Motor neuron (in vitro differentiated cells): ENCODE data around the gene SF3A1. TPM values are rescaled to one million over a fixed set of nuclear protein-coding genes. Genes with fewer than 3 reads are reported as not detected.
"Not testable (repeated sequence)": the region's sequence is repeated elsewhere in the genome, so short reads cannot be mapped to it uniquely, and the experiment has no call there.

Experiments used
- ATAC-seq, 8 experiments: fragments of 200-7000 bp; cut with Tn5 transposase; replicated peaks in 6 of 8; 2 replicates each; pipeline ENCODE4 v1.8.0; 2021; ENCODE audit warnings: mild to moderate bottlenecking in 8 of 8, moderate library complexity in 8 of 8
- H3K27ac ChIP-seq, 2 donors: fragments of 250-450 bp; sonication (Bioruptor Pico); 2 replicates each; pipeline ENCODE4 v1.9.0; 2021; ENCODE audit warnings: antibody characterized with exemption in 2 of 2, mild to moderate bottlenecking in 2 of 2, moderate library complexity in 1 of 2
- H3K4me1 ChIP-seq, 2 donors: fragments of 250-450 bp; sonication (Bioruptor Pico); replicated peaks in 1 of 2; 2 replicates each; pipeline ENCODE4 v1.6.1; 2021; ENCODE audit warnings: antibody characterized with exemption in 2 of 2, mild to moderate bottlenecking in 2 of 2, moderate library complexity in 1 of 2
- H3K4me3 ChIP-seq, 5 donors: fragments of 250-450 bp; sonication (Bioruptor Pico); 2 replicates each; pipeline ENCODE4 v1.9.0; 2021; ENCODE audit warnings: antibody characterized with exemption in 5 of 5, mild to moderate bottlenecking in 5 of 5, moderate library complexity in 4 of 5
- WGBS, 10 experiments: fragments of 450-650 bp; shearing (Covaris generic); methylation state at CpG; one replicate each; pipeline ENCODE4 v1.0.0; 2022; 5-methylcytosine and 5-hydroxymethylcytosine counted together
- in situ Hi-C, 9 experiments: fragments of 400-800 bp; cut with MboI; loops; one replicate each; pipeline ENCODE4 v1.15.0; 2021; ENCODE audit warnings: low sequenced_read_pairs in 9 of 9, low pct_unique_long_range_greater_than_20kb in 2 of 9; ENCODE audit not compliant: unreplicated experiment in 9 of 9
- total RNA-seq, 8 experiments: library from RNA; unstranded; fragments of 300-600 nt; gene quantifications; 2 replicates each; pipeline versions ENCODE4 v1.2.3 to v1.2.4, GENCODE V29; 2022

The SF3A1 gene
- total RNA-seq, 8 experiments from 2014 or later: 20.5 to 81.4 (median 34.6) TPM

DNA sequence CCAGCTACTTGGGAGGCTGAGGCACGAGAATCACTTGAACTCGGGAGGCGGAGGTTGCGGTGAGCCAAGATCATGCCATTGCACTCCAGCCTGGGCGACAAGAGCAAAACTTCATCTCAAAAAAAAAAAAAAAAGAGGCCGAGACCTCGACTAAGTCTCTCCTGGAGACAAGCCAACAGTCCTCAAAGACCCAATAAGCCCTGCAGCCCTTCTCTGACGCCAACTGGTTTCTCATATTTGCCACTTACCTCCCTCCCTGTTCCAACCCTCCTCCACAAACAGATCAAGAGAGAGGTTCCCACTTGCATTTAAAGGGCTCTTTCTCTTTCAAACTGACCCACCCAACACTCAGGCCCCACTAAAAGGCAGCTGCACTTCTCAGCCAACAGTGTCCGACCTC lies 18.4 kb downstream of the SF3A1 start:
- H3K4me1 ChIP-seq, H3K4me3 ChIP-seq, ATAC-seq, in situ Hi-C loops, H3K27ac ChIP-seq: not testable (repeated sequence)
- WGBS, 10 experiments: 93 to 98% (median 93%) methylated on average over 2 to 8 of the region's 9 CpGs; no CpG with 5 or more reads in 5 of the 10 experiments

DNA sequence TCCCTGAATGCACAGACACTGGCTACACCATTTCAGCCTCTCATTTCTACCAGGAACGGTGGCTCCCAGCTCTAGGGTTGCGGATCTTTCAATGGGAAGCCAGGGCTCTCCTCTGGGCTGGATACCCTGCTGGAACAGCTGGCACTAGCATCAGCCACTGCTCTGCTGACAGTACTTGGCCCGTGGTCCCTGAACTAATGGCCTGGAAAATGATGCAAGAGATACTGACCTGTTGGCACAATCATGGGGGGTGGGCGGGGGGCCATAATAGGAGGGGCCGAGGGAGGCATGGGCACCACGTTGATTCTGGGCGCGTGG lies 19.3 kb downstream of the SF3A1 start:
- H3K4me3 ChIP-seq: no peak overlapping the region
- no peak overlapping the region for H3K27ac ChIP-seq
- in situ Hi-C loops: no loop called here
- H3K4me1 ChIP-seq: no peaks in the 10 kb centered on the region
- ATAC-seq: no peak
- WGBS, 10 experiments: 100% methylated on average over 1 of the region's 8 CpGs; no CpG with 5 or more reads in 8 of the 10 experiments

DNA sequence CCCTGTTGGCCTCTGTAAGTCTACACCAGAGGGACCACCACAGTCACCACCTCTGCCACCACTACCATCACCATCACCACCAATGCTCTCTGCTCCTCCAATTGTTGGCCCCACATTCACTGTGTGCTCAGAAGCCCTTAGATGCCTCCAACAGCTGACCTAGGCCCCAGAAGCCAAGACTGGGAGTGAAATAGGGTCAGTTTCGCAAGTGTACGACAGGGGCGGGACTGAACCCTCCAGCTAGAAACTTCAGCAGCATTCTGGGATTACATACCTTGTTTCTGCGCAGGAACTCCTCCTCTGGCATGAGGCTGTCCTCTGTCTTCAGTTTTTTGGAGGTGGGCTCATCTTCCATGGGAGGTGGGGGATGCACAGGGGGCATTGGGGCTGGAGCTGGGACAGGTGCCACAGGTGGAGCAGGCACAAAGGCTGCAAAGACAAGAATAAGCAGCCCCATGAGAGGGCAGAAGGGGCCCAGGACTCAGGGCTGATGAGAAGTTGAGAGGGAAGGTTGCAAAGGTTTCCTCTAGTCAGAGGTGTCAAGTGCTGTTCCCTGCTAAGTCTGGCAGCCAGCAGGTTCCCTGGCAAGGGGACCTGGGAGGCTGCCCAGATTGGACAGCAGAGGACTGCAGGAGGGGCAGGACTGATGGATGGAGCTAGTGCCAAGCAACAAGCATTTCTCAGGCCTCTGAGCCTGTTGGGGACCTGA lies 19.8 kb downstream of the SF3A1 start:
- no peak overlapping the region for H3K4me3 ChIP-seq
- no peak for ATAC-seq
- H3K27ac ChIP-seq: no peak overlapping the region
- in situ Hi-C loops: no loop called here
- WGBS, 10 experiments: no CpG with 5 or more reads among the region's 4 CpGs
- no peaks in the 10 kb centered on the region for H3K4me1 ChIP-seq

DNA sequence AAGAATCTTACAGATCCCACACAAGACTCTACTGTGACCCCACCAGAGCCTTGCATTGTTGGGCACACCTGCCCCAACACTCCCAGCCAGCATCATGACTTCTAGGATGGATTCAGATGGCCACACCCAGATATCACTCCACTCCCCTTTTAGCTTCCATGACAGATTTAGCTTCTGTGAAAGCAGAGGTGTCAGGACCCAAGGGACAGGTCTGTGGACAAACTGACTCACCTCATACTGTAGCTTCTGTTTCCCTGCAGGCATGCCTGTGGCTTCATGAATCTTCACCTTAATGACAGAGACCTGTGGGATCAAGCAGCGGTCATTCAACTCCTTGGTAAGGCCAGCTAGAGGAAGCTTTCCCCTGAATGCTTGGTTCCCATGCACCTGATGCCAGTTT lies 21.5 kb downstream of the SF3A1 start:
- in situ Hi-C loops: no loop called here
- Histone ChIP-seq H3K4me3 (no peak overlapping the region), H3K4me1 (no peaks in the 10 kb centered on the region), H3K27ac (no peak overlapping the region)
- 100% methylated on average over 1 of the region's 1 CpG; no CpG with 5 or more reads in 7 of the 10 experiments for WGBS, 10 experiments
- no peak for ATAC-seq

DNA sequence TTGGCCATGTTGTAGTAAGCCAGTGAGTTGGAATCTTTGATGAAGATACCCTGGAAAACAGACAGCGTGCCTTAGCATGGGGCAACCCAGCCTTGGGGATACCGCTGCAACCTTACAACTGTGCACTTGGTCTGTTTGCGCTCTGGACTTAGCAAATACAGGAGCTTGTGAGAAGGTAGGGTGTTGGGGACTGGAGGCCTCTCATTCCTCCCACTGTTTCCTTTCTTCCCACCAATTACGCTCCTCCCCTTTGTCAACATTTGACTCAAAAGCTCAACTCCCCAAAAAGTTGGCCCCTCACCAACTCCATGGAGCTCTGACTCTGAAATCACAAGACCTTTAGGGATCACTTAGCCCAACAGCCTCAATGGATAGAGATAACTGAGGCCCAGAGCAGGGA lies 22.0 kb downstream of the SF3A1 start:
- no peak overlapping the region for H3K4me3 ChIP-seq
- in situ Hi-C loops: no loop called here
- H3K27ac ChIP-seq: no peak overlapping the region
- ATAC-seq: no peak
- WGBS, 10 experiments: 86 to 100% (median 100%) methylated on average over 1 to 3 of the region's 4 CpGs; no CpG with 5 or more reads in 4 of the 10 experiments
- H3K4me1 ChIP-seq: no peaks in the 10 kb centered on the region

DNA sequence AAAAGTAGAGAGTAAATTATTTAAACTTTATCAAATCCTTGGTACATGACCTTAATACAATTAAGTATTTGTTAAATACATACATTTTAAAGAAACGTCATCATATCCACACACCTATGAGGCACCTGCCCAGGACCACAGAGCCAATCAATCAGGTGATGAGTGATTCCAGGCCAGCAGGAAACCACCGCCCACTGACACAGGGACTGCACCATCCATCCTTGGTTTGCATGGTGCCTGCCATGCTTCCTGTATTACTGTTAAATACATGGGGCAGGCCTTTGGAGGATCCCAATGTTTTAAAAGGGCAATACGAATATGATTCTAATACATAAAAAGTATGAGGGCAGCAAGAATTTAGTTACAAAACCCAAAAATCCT lies 23.0 kb downstream of the SF3A1 start:
- H3K4me3 ChIP-seq: no peak overlapping the region

DNA sequence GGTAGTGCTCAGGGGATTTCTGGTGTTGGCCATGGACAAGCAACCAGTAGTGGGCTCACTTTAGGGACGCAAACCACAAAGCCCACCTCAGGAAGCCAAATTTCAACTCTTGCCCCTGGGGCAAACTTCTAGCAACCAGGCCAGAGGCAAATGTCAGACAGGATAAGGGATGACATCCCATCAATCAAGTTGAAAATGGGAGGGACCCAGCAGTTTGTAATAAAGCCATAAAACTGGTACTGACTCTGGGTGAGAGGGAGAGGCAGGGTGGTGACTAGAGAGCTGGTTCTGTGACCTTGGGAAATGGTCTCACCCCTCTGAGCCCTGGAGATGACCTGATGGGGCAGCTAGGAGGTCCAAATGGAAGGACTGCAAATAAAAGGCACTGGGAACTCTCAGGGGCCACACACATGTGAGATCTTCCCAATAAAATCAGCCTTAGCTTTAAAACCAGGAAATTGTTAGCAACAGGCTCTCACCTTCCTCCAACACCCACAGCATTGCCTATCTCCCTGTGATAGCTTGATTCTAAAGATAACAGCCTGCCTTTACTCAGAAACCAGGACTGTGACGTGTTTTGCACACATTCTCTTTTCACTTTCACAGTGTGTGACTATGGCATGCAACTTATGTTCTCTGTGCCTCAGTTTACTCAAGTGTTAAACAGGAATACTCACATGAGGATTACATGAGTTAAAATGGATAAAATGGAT lies 23.5 kb downstream of the SF3A1 start:
- 94 to 100% (median 100%) methylated on average over 1 to 2 of the region's 2 CpGs; no CpG with 5 or more reads in 4 of the 10 experiments for WGBS, 10 experiments
- in situ Hi-C loops: no loop called here
- no peak overlapping the region for H3K27ac ChIP-seq

More for the DNA sequence above, 23.0 kb downstream of the SF3A1 start:
- no peaks in the 10 kb centered on the region for H3K4me1 ChIP-seq
- in situ Hi-C loops: no loop called here
- no peak overlapping the region for H3K27ac ChIP-seq
- ATAC-seq: no peak
- WGBS, 10 experiments: 57 to 100% (median 97%) methylated on average over 1 to 3 of the region's 3 CpGs; no CpG with 5 or more reads in 4 of the 10 experiments

DNA sequence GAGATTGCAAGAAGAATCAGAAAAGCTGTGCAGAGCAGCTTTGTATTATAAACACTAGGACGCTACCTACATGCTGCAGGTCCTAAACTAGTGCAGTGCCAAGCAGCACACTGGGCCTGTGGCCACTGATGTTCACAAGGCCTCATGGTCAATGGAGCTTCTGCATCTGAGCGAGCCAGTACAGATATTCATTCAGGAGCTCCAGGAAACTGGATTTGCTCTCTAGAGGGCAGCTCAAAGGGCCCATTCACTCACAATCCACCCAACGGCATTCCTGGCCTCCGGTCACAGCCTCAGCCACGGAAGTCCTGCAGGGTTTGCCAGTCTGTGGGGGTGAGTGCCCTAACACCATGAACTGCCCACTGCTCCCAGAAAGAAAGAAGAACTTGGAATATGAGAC lies 24.1 kb downstream of the SF3A1 start:
- Histone ChIP-seq H3K4me3 (no peak overlapping the region), H3K4me1 (peaks cover 0 to 1% of the 10 kb centered on the region in 2 donors), H3K27ac (no peak overlapping the region)
- in situ Hi-C loops: no loop called here
- 81 to 100% (median 86%) methylated on average over 1 to 3 of the region's 5 CpGs; no CpG with 5 or more reads in 3 of the 10 experiments for WGBS, 10 experiments
- ATAC-seq: no peak

More for the DNA sequence above, 23.5 kb downstream of the SF3A1 start:
- H3K4me3 ChIP-seq: no peak overlapping the region
- ATAC-seq: no peak
- no peaks in the 10 kb centered on the region for H3K4me1 ChIP-seq

DNA sequence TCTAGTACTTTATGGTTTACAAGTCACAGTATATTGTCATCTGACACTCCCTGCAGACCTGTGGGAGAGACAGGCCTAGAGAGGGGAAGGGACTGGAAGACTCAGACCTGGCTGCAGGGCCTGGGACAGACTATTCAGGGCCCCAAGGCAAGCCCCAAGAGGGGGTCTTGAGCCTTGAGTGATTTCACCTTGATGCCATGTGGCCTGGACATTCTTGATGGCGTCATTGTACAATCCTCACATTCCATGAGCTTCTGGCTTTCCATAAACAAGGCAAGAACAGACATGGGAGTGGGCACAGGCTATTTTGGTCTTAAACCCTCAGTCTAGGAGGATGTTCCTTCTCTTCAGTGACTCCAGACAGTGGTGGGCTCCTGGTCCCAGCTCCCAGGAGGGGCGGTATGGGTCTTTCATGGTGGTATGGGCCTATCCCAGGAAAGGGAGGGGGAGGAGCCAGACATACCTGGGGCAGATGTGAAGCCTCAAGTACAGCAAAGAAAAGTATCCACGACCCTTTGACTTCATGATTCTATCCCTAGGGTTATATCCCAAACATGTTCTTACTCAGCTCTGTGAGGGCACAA lies 28.1 kb downstream of the SF3A1 start:
- WGBS, 10 experiments: 90 to 100% (median 100%) methylated on average over 1 to 3 of the region's 3 CpGs; no CpG with 5 or more reads in 7 of the 10 experiments
- in situ Hi-C loops: no loop called here
- Histone ChIP-seq H3K27ac (no peak overlapping the region), H3K4me3 (no peak overlapping the region), H3K4me1 (peaks cover 14 to 15% of the 10 kb centered on the region in 2 donors)
- no peak for ATAC-seq

DNA sequence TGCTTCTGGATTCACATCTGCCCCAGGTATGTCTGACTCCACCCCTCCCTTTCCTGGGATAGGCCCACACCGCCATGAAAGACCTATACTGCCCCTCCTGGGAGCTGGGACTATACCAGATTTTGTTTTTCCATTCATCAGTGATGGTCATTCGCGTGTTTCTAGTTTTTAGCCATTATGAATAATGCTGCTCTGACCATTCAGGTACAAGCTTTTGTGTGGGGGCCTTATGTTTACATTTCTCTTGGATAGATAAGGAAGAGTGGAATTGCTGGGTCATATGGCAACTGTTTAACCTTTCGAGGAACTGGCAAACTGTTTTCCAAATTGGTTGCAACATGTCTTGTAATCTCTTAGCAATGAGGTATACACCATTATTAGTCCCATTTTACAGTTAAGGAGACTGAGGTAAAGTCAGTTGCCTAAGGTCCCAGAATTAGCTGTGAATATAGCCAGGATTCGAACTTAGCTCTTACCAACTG lies 28.8 kb downstream of the SF3A1 start:
- WGBS, 10 experiments: 47 to 100% (median 85%) methylated on average over 2 to 4 of the region's 5 CpGs; no CpG with 5 or more reads in 3 of the 10 experiments
- H3K4me1 ChIP-seq: peaks cover 14 to 15% of the 10 kb centered on the region in 2 donors
- in situ Hi-C loops: no loop called here
- H3K4me3 ChIP-seq: no peak overlapping the region
- no peak for ATAC-seq
- H3K27ac ChIP-seq: no peak overlapping the region

DNA sequence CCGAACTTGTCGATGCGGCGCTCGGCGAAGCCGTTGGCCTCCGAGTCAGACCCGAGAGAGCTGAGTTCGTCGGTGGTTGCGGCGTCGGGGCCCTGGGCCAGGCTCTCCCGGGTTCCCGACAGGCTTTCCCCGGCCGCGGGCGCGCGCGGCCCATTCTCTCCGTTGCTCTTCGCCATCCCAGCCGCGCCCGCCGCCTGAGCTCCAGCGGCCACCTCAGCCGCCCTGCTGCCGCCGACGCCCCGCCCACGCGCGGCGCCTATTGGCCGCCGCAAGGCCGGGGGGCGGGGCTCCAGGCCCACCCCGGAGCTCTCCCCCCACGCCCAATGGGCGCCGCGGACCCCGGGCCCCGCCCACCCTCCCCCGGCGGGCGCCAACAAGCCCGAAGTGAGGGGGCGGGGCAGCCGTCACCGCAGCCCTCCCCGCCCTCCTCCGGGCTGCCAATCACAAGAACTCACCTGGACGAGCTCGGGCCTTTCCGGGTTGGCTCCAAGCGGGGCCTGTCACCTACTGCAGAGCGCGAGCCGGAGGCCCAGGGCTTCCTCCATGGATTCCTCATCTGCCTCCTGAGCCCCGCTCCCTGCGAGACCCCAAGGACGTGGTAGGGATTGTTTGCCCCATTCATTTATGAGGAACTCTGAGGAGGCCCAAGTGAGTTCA lies 29.9 kb downstream of the SF3A1 start, which contains the start of gene TBC1D10A:
Gene TBC1D10A, minus strand, starts transcription at position 236 of the 657 bp plus-strand sequence. Its CDS starts 60 bp downstream, at position 176.
- in situ Hi-C loops: no loop called here
- WGBS, 10 experiments: 0% methylated on average over 3 of the region's 69 CpGs; no CpG with 5 or more reads in 9 of the 10 experiments
- Histone ChIP-seq H3K4me3 (peak within 1 kb of the TSS; percentile 70 to 99 (median 92)), H3K27ac (peak within 1 kb of the TSS; percentile 57 to 81), H3K4me1 (peaks cover 14 to 15% of the 10 kb centered on the region in 2 donors)
- ATAC-seq: peak; percentile 74 to 95 (median 93)

DNA sequence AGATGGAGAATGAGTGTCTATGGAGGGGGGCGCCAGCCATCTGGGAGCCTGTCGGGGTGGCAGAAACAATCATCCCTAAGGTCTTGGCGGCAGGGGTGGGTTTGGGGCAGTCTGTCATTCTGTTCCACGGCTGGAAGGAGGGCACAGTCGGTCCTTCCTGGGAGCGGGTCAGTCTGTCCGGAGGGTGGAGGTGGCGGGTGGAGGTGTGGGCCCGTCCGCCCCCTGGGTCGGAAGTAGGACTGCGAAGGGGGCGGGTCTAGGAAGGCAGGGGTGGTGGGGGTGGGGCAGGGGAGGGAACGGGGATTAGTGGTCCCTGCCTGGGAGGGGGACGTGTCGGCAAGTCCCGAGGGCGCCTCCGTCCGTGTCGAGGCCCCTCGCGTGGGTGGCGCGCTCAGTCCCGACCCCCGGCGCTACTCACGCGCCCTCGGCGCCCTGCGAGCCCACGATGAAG lies 30.4 kb downstream of the SF3A1 start:
- ATAC-seq: peak; percentile 20 to 47 (median 40)
- in situ Hi-C loops: no loop called here
- no CpG with 5 or more reads among the region's 34 CpGs for WGBS, 10 experiments
- Histone ChIP-seq H3K4me3 (peak overlapping the region; percentile 70 to 99 (median 92)), H3K27ac (peak overlapping the region; percentile 57 to 81), H3K4me1 (peaks cover 14 to 15% of the 10 kb centered on the region in 2 donors)
